NOMO-1 treated with DMSO at 0.1 percent for 48 hours (cell line): ENCODE measurements around the gene KTI12.

Experiments used
- DNase-seq: peaks from one replicate; lab custom pipeline; 2025; ENCODE audit not compliant: unreplicated experiment; lab: John Stamatoyannopoulos, UW

KTI12 gene

GRCh38 chr1:51989582-51990477 is 43.8 kb downstream of the KTI12 start:
- DNase-seq, result no peak

DNA sequence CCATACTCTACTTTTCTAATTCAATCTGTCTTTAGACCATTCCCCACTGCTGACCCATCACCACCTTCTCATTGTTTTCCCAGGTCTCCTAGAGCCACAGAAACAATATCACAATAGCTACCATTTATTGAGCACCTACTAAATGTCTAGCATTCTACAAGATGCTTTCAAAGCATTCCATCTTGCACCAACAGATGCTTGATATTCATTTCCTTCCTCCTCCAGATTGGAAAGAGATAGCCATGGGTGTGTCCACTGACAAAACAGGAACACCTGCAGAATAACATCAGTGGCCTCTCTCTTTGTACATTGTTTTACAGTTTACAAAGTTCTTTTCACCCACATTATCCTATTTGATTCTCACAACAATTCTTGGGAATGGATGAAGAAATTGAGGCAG is 45.4 kb downstream of the KTI12 start:
- no peak for DNase-seq

DNA sequence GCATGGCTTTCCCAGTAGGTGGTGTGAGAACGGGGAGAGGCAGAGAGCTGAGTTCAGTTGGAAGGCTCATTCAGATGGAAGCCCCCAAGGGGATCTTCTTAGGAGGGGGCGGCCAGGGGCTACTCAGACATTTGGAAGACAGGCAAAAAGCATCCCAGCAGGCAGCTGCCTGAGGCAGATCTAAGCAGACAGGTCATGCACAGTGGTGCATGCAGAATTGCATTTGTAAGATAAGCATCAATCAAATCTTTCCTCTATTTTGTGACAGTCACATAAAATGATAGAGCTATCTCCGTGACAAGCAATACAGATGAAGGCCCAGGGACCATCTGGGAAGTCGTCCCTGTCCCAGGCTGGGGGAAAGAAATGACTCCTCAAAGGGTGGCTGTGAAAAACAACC is 46.9 kb downstream of the KTI12 start:
- DNase-seq, result no peak

- no peak for DNase-seq
Measured at GRCh38 chr1:51982161-51982560, 51.4 kb downstream of the KTI12 start.
